Stomach (tissue), 9 donors: Measurements from ENCODE around the gene SUCLG2. TPM values are rescaled to one million over a fixed set of nuclear protein-coding genes. Genes with fewer than 3 reads are reported as not detected.

ENCODE experiments used
- DNase-seq, 2 donors: peaks; one replicate each; pipeline versions ENCODE4 v3.0.0 to v3.0.0-alpha.2; 2013 to 2019
- H3K27ac ChIP-seq, 5 donors: fragments of 200-600 bp in 4 of 5; sonication (generic) in 4 of 5; one replicate each; pipeline ENCODE4 v1.5.1; 2013 to 2019; ENCODE audit warnings: mild to moderate bottlenecking in 1 of 5, moderate library complexity in 1 of 5
- H3K27me3 ChIP-seq, 3 donors: fragments of 200-600 bp; sonication (generic); one replicate each; pipeline ENCODE4 v1.5.1; 2017 to 2019; ENCODE audit warnings: mixed run types in 1 of 3
- H3K36me3 ChIP-seq, 4 donors: fragments of 200-600 bp; sonication (generic); 1 replicate in 3 of 4; 2 replicates in 1 of 4; pipeline ENCODE4 v1.5.1; 2016 to 2019
- H3K4me1 ChIP-seq, 4 donors: fragments of 200-600 bp; sonication (generic); one replicate each; pipeline ENCODE4 v1.5.1; 2016 to 2019
- H3K4me3 ChIP-seq, 4 donors: fragments of 200-600 bp; sonication (generic) in 3 of 4; one replicate each; pipeline ENCODE4 v1.5.1; 2016 to 2019; ENCODE audit warnings: mild to moderate bottlenecking in 1 of 4
- H3K9me3 ChIP-seq, 4 donors: fragments of 200-600 bp; sonication (generic); one replicate each; pipeline ENCODE4 v1.5.1; 2016 to 2019
- EP300 ChIP-seq: sonication (generic); formaldehyde crosslinking; IDR thresholded peaks from one replicate; pipeline ENCODE4 v1.6.1; 2017; ENCODE audit warnings: antibody characterized with exemption
- POLR2A ChIP-seq, 4 donors: fragments of 450-650 bp; IDR thresholded peaks; one replicate each; pipeline ENCODE4 v1.6.1; 2016; ENCODE audit warnings: antibody characterized with exemption in 4 of 4, control low read depth in 2 of 4, mild to moderate bottlenecking in 1 of 4, moderate library complexity in 1 of 4
- POLR2AphosphoS5 ChIP-seq, 3 donors: sonication (generic); formaldehyde crosslinking; IDR thresholded peaks; one replicate each; pipeline ENCODE4 v1.6.1; 2016; ENCODE audit warnings: antibody characterized with exemption in 3 of 3
- WGBS, 5 donors: extraction: QIAGEN DNeasy Blood & Tissue Kit in 3 of 5; methylation state at CpG; one replicate each; pipeline versions ENCODE4 v1.1.5 to v1.1.7; 2013 to 2018; 5-methylcytosine and 5-hydroxymethylcytosine counted together
- intact Hi-C: fragments of 100-400 bp; cut with DNase I; formaldehyde crosslinking; loops from one replicate; pipeline ENCODE4 v1.15.1; 2023; ENCODE audit warnings: low total_unique reads
- polyA plus RNA-seq, 3 donors: library from polyadenylated mRNA; stranded (reverse); fragments of 200-250 nt; gene quantifications; one replicate each; pipeline ENCODE4 v1.2.3, GENCODE V29; 2013
- total RNA-seq, 5 donors: library from RNA; depleted of rRNA; stranded (reverse); fragments of >200 nt; gene quantifications; one replicate each; pipeline versions ENCODE4 v1.1.0 to v1.2.3, GENCODE V29; 2014 to 2016
- TF ChIP-seq, protein P1 (sequence below), 7 experiments: fragments of 450-650 bp in 4 of 7; fragments of 200-600 bp in 3 of 7; sonication (generic) in 3 of 7; IDR thresholded peaks; one replicate each; pipeline ENCODE4 v1.5.1; 2016 to 2019; ENCODE audit warnings: antibody characterized with exemption in 7 of 7, control low read depth in 2 of 7, mild to moderate bottlenecking in 1 of 7
- donor health status: healthy with polysubstance abuse.
- donor health status: Bipolar disorder and iron deficiency.
- donor health status: healthy.

The SUCLG2 gene
- total and polyA plus RNA-seq, 8 donors: 30.9 to 174 (median 74.9) TPM

- peaks cover 0 to 16% (median 0%) of the 10 kb centered on the region in 4 donors for H3K4me1 ChIP-seq
- H3K27me3 ChIP-seq: no peaks in the 10 kb centered on the region
- intact Hi-C loops: no loop called here
- 60 to 72% (median 64%) methylated on average over 2 of the region's 2 CpGs for WGBS, 5 donors
- DNase-seq: no peak
- H3K4me3 ChIP-seq: no peak overlapping the region
- TF ChIP-seq POLR2AphosphoS5 (IDR thresholded peaks at IDR 0.05) (no peak), POLR2A (IDR thresholded peaks at IDR 0.05) (no peak), EP300 (no peak)
- TF ChIP-seq, protein P1, sequence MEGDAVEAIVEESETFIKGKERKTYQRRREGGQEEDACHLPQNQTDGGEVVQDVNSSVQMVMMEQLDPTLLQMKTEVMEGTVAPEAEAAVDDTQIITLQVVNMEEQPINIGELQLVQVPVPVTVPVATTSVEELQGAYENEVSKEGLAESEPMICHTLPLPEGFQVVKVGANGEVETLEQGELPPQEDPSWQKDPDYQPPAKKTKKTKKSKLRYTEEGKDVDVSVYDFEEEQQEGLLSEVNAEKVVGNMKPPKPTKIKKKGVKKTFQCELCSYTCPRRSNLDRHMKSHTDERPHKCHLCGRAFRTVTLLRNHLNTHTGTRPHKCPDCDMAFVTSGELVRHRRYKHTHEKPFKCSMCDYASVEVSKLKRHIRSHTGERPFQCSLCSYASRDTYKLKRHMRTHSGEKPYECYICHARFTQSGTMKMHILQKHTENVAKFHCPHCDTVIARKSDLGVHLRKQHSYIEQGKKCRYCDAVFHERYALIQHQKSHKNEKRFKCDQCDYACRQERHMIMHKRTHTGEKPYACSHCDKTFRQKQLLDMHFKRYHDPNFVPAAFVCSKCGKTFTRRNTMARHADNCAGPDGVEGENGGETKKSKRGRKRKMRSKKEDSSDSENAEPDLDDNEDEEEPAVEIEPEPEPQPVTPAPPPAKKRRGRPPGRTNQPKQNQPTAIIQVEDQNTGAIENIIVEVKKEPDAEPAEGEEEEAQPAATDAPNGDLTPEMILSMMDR (IDR thresholded peaks at IDR 0.05): no peak
- peaks cover 0 to 5% (median 0%) of the 10 kb centered on the region in 4 donors for H3K36me3 ChIP-seq
- H3K9me3 ChIP-seq: no peaks in the 10 kb centered on the region
- no peak overlapping the region for H3K27ac ChIP-seq
Measured at GRCh38 chr3:67459796-67460195, 194.6 kb downstream of the SUCLG2 start.

- H3K9me3 ChIP-seq: no peaks in the 10 kb centered on the region
- DNase-seq: peak in 1 of 2 donors; percentile 23
- no peak for TF ChIP-seq POLR2AphosphoS5 (IDR thresholded peaks at IDR 0.05)
- TF ChIP-seq EP300: no peak
- TF ChIP-seq POLR2A (IDR thresholded peaks at IDR 0.05): no peak
- TF ChIP-seq, protein P1 (IDR thresholded peaks at IDR 0.05): no peak
- H3K4me3 ChIP-seq: no peak overlapping the region
- H3K4me1 ChIP-seq: peaks cover 0 to 16% (median 0%) of the 10 kb centered on the region in 4 donors
- 34 to 72% (median 62%) methylated on average over 4 of the region's 4 CpGs for whole genome bisulfite sequencing, 5 donors
- no peaks in the 10 kb centered on the region for H3K27me3 ChIP-seq
- peaks cover 0 to 3% (median 0%) of the 10 kb centered on the region in 4 donors for H3K36me3 ChIP-seq
- no peak overlapping the region for H3K27ac ChIP-seq
- intact Hi-C loops: no loop called here
Measured at GRCh38 chr3:67458896-67459530, 195.4 kb downstream of the SUCLG2 start.

DNA sequence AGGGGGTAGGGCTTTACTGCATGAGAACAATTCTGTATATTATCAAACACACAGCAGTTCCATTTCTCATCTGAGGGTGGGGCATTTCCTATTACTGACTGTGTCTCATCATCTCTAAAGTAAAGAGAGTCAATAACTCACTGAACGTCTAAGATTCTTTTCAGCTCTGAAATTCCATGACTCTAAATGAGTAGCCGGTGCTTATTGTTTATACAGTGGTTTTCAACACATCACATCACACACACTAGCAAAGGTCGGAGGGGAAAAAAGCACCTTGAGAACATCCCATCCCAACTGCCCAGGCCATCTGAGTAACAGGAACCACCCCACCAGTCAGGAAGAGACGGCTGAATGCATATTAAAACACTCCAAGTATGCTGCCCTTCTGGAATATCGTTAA is 196.0 kb downstream of the SUCLG2 start:
- Histone ChIP-seq H3K9me3 (no peaks in the 10 kb centered on the region), H3K4me3 (no peak overlapping the region), H3K36me3 (no peaks in the 10 kb centered on the region), H3K27ac (no peak overlapping the region), H3K27me3 (no peaks in the 10 kb centered on the region), H3K4me1 (peaks cover 0 to 16% (median 0%) of the 10 kb centered on the region in 4 donors)
- intact Hi-C loops: no loop called here
- WGBS, 5 donors: 73 to 82% (median 81%) methylated on average over 5 of the region's 5 CpGs
- no peak for DNase-seq
- TF ChIP-seq POLR2A (IDR thresholded peaks at IDR 0.05): no peak
- TF ChIP-seq EP300: no peak
- TF ChIP-seq, protein P1 (IDR thresholded peaks at IDR 0.05): no peak
- TF ChIP-seq POLR2AphosphoS5 (IDR thresholded peaks at IDR 0.05): no peak

DNA sequence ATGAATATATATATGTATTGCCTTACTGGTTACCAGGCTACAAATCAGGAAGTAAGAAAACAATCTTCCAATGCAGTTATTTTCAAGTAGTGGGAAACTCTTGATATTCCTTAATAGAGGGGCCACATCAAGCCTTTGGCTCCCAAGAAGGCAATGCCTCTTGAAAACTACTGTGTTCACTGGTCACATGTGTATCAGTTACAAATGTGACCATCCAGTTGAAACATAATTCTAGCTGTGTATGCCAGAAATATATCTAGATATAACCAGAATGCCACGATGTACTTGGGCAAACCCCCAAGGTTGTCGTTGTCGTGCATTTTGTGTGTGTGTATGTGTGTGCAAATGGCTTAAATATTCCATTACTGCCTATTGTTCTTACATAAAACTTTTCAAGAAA is 200.8 kb downstream of the SUCLG2 start:
- Histone ChIP-seq H3K9me3 (no peaks in the 10 kb centered on the region), H3K4me1 (no peaks in the 10 kb centered on the region), H3K27me3 (no peaks in the 10 kb centered on the region), H3K4me3 (no peak overlapping the region), H3K36me3 (no peaks in the 10 kb centered on the region), H3K27ac (no peak overlapping the region)
- WGBS, 5 donors: 95 to 99% (median 98%) methylated on average over 3 of the region's 3 CpGs
- TF ChIP-seq POLR2AphosphoS5 (IDR thresholded peaks at IDR 0.05) (no peak), POLR2A (IDR thresholded peaks at IDR 0.05) (no peak), EP300 (no peak)
- TF ChIP-seq, protein P1 (IDR thresholded peaks at IDR 0.05): no peak
- intact Hi-C loops: no loop called here
- no peak for DNase-seq
